Glomerular visceral epithelial cell (primary cell): Measurements from ENCODE around the gene SLC6A11.

ENCODE experiments used
- DNase-seq: peaks from one replicate; pipeline ENCODE4 v3.0.0-alpha.2; 2016; ENCODE audit errors: extremely low spot score

The SLC6A11 gene

DNA sequence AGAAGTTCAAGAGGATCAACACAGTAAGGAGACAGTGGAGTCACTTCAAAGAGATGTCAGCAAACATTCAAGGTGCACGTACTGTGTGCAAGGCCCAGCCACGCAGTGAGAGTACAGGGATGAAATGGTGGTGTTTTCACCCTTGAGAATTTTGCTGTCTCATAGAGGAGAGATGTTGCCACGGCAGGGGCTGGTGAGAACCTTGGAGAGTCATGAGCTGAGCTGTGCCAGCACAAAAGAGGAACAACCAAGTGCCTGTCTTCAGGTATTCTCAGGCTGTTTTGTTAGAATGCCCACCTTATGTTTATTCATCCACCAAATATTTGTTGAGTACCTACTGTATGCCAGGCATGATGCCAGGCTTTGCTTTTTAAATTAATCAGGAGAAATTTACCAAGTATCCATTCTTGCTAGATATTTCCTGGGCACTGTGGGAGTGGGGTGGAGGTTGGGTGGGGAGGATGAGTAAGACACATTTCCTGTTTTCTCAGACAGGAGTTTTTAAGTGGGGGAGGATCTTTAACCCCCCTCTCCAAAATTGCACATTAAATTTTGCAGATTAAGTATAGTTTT is 72.6 kb downstream of the SLC6A11 start:
- DNase-seq: no peak

GRCh38 chr3:10889206-10889960 is 73.4 kb downstream of the SLC6A11 start:
- DNase-seq: no peak

GRCh38 chr3:10890665-10891064 is 74.6 kb downstream of the SLC6A11 start:
- DNase-seq: no peak

- no peak for DNase-seq
Measured at GRCh38 chr3:10892622-10893021, 76.6 kb downstream of the SLC6A11 start.

- DNase-seq: no peak
Measured at GRCh38 chr3:10901296-10901945, 85.4 kb downstream of the SLC6A11 start.

DNA sequence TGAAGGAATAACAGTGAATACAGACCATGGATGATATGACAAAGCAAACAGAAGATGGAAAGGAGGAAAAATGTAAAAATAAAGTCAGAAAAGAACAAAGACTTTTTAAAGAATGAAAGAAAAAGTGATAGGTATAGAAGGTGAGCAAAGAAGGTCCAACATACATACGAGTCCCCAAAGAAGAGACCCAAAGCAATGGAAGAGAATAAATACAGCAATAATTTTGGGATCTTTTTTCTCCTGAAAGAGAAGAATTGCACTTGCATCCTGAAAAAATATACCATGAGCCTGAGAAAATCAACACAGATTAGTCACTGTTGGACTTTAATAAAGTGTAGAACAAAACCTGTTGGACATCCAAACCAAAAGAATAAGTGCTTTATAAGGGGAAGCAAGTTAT is 91.2 kb downstream of the SLC6A11 start:
- no peak for DNase-seq

DNA sequence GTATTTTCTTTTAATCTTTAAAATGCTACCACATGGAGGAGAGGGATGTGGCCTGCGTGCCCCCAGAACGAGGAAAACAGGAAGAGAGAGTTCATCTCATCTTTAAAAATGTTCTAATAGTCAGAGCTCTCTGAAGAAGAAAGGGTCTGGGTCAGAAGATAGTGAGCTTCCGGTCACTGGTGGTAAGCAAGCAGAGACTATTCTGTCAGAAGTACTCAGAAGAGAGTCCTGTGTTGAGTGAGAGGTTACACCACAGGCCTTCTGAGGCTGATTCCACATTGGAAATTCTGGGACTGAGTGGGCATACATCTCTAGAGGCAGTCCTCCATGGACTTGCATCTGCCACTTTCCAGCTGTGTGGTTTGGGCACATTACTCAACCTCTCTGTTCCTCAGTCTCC is 94.3 kb downstream of the SLC6A11 start:
- DNase-seq: no peak

DNA sequence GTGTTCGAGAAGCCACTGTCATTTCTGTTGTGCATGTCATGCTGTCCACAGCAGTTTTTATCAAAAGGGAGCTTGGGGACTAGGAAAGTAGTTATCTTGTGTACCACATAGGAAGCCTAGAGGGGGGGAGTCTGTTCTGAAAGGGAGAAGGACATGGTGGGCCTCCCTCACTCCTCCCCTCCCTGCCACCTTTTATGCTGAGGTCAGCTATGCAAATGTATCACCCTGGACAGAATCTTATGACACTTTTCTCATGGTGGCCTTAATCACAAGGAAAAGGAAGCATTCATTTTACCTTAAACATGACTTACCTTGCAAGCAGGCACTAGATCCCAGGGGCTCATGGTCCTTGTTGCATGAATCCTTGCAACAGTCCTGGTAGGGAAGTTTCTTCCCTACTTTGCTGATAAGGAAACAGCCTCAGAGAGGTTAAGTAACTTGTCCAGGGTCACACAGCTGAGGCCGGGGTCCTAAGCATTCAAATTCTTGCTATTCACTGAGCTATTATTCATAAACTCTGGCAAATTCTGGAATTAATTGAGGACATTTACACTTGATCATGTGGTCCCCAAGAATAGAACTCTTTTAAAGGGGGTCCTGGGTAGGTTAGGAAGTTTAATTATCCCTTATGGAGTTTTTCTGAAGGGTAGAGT is 95.4 kb downstream of the SLC6A11 start:
- DNase-seq: no peak

DNA sequence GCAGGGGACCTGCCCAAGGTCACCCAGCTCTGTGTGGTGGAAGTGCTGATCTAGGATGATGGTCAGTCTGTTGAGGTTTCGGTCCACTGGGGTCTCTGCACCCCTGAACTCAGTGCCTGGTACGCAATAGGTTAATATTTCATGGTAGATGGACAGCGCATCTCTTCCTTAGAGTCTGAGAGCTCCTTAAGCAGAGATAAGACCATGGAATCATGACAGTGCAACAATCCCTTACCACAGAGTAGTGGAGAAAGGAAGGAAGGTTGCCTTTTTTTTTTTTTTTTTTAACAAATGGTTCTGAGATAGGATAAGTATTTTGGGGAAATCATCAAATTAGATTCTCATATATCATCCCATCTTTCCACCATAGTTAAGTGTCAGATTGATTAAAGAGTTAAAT is 96.8 kb downstream of the SLC6A11 start:
- no peak for DNase-seq

GRCh38 chr3:10915376-10915775 is 99.3 kb downstream of the SLC6A11 start:
- DNase-seq: no peak

DNA sequence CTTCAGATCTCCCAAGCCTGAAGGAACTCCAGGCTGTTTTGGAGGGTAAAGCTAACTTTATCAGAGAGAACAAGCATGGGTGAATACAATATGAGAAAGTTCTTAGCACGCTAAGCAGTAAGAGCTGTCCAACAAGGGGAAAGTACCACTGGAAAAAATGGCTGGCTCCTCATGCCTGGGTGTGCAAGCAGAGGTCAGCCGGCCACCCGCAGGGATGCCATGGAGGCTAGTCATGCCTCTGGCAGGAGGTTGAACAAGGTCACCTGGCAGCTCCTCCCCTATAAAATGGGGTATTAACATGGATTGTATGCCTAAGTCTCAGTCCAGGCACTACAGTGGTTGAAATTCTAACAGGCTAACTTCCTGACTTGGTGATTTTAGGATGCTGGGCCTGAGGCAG is 101.1 kb downstream of the SLC6A11 start:
- DNase-seq: peak; percentile 12

DNA sequence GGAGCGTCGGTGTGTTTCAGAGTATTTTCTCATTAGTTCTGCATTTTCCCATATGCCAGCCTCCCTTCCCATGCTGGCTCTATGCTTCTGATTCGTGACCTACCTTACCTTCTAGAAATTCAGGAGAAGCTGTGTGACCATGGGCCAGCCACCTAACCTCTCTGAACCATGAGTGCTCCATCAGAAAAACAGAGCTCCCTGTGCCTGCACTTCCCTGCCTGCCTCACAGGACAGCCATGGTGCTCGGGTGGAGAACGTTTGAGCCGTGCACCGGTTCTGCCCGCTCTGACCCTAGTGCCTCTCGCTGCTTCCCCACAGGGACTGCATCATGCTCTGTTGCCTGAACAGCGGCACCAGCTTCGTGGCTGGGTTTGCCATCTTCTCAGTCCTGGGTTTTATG is 102.0 kb downstream of the SLC6A11 start:
- DNase-seq: no peak

DNA sequence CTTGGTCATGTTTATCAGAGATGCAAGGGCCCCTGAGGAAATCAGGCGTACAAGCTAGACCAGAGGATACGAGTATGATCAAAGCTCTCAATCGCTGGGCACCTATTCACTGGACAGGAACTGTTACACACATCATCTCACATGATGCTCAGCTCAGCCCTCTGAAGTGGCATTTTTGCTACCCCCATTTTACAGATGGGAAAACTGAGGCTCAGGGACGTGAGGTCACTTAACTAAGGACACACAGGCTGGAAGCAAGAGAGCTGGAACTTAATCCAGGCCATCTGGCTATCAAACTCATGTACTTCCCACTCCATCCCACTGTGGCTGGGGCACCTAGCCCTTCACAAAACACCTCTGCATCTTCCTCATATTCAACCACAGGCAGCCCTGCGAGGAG is 103.6 kb downstream of the SLC6A11 start:
- no peak for DNase-seq

DNA sequence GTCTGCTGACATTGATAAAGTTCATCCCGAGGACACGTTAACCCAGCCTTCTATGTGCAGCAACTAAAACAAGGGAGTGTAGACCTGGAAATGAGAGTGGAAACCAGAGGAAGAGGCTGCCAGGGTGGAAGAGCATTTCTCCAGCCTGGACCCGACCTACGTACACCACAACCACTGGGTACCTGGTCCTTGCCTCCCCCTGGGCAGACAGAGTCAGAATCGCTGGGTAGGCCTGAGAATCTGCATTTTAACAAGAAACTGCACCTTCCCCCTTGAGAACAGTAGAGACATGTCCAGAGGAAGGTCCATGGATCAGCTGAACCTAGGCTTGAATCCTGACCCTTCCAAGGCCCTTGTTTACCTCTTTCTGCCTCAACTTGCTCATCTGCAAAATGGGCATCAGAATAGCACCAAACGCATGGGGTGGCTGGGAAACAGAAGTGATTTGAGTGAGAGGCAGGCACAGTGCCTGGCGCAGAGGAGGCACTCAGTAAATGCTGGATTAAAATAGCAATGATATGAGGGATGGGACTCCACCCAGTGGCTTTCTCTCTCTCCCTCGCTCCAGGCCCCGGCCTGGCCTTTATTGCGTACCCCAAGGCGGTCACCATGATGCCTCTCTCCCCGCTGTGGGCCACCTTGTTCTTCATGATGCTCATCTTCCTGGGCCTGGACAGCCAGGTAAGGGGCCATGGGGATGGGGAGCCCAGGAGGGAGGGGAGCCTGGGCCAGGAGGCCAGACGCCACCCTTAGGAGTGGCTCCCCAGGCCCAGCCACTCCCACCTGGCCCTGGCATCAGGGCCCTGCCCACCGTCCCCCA is 109.6 kb downstream of the SLC6A11 start:
- DNase-seq: no peak

DNA sequence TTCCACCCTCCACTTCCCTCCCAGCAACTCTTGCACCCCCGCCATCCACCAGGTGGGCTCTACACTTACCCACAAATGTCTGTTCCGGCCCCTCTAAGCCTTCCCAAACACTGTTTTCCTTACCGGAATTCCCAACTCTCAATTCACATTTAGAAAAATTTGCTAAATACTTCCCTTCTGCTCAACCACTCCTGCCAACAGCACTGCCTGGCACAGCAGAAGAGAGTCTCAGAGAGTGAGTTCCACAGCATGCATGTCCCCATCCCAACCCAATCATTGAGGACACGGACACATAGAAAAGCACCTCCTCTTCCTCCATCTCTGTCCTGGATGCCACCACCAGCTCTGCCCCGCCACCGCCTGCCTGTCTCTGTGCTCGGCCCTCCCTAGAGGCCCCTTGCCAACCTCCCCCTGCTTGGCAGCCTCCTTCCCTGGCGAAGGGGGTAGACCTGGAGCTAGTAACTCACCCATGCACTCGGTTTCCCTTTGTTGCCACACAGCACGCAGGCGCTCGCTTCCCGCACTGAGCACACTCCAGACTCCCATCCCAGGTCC is 110.3 kb downstream of the SLC6A11 start:
- DNase-seq: no peak

- DNase-seq: no peak
Measured at GRCh38 chr3:10926811-10927521, 110.9 kb downstream of the SLC6A11 start.

DNA sequence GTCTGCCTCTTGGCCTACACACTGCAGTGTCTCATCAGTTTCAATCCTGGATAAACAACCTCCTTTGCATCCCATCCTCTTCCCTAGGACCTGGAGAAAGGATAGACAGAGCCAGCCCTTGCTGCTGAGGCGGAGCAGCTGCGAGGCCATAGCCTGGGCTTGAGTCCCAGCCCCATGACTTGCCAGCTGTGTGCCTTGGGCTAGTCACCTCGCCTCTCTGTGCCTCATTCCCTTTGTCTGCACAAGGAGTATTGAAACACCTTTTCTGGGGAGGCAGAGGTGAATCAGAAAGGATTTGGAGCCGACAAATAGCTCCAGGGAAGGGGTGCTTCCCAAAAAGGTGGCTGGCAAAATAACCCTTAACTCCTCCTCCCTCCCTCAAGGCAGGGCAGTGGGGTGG is 111.5 kb downstream of the SLC6A11 start:
- DNase-seq: no peak

DNA sequence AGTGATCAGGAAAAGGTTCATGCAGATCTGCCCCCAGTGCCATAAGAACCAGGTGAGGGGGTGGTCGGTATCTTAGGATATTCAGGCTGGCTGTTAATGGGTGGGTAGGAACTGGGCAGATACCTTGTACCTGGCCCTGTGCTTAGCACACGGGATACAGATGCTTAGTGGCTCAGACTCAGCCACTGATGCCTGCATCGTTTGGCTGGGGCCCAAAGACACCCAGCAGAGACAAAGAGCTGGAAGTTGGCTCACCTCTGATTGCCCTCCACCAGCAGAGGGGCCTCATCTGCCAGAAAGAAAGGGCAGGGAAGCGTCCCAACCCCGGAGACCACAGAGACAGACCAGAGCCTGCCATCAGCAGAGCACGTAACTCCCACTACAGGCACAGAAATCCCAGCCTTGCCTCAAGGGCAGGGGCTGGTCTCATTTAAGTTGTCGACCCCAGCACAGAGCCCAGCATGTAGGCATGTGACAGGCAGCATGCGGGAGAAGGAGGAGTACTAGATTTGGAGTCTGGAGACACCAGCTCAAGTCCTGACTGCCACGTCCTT is 112.5 kb downstream of the SLC6A11 start:
- no peak for DNase-seq

DNA sequence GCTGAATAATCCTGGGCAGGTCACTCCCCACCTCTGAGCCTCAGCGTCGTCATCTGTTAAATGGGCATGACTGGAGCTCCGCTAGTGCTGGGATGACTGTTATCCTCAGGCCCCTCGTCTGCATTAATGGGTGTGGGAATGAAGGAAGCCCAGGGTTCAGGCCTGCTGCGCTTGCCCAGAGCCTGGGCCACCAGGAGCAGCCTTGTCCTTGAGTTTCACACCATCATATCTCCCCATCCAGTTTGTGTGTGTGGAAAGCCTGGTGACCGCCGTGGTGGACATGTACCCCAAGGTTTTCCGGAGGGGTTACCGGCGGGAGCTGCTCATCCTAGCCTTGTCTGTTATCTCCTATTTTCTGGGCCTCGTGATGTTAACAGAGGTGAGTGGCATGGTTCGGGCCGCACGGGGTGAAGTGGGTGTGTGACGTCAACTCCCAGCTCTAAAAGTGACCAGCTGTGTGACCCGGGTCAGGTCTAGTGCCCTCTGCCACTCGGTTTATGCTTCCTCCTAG is 113.0 kb downstream of the SLC6A11 start:
- DNase-seq: no peak

DNA sequence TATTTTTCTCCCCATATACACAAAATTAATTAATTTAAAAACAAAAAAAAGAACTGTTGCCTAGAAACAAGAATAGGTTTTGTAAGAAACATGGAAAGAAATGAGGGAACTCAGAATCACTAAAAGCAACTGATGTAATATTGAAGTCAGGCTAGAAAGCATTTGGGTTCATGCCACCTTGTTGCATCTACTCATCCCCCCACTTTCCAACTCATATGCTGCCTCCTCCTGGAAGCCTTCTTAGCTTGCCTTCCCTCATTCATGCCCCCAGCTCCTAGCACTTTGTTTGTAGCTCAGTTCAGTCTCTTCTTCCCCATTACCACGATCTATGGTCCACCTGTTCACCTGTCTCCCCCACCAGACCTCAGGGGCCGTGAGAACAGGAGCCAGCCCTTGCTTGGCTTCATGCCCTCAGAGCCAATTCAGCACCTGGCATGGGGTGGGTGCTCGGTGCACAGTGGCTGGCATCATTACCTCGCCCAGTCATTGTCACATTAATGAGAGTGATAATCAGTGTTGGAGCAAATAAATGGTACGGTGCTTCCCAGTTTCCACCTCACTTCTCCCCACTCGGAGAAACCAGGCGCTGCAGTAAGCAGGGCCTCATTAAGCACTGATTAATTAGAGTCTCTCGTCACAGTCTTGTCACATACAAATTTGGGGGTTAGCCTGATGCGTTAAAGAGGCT is 114.1 kb downstream of the SLC6A11 start:
- no peak for DNase-seq
